LHCN-M2 (cell line): ENCODE measurements around the gene KRTAP10-11. TPM values are rescaled to one million over a fixed set of nuclear protein-coding genes. Genes with fewer than 3 reads are reported as not detected.
"Not testable (repeated sequence)": the region's sequence is repeated elsewhere in the genome, so short reads cannot be mapped to it uniquely, and the experiment has no call there.

Experiments used
- DNase-seq: peaks from one replicate; pipeline ENCODE4 v3.0.0-alpha.2; 2012; ENCODE audit warnings: low read depth
- total RNA-seq: library from RNA; depleted of rRNA; stranded (reverse); fragments of >200 nt; gene quantifications from 2 replicates; pipeline ENCODE4 v1.2.3, GENCODE V29; 2014

KRTAP10-11 gene
- total RNA-seq, 1 experiment from 2014 or later, result not detected

- no peak for DNase-seq
Measured at GRCh38 chr21:44614961-44615391, 31.2 kb upstream of the KRTAP10-11 start.

- no peak for DNase-seq
Measured at GRCh38 chr21:44615466-44615865, 30.7 kb upstream of the KRTAP10-11 start.

GRCh38 chr21:44615911-44616590 lies 30.2 kb upstream of the KRTAP10-11 start:
- DNase-seq, result no peak

- DNase-seq, result no peak
Measured at GRCh38 chr21:44616591-44616926, 29.7 kb upstream of the KRTAP10-11 start.

- no peak for DNase-seq
Measured at GRCh38 chr21:44617071-44617501, 29.1 kb upstream of the KRTAP10-11 start.

- DNase-seq, result no peak
Measured at GRCh38 chr21:44618504-44618903, 27.7 kb upstream of the KRTAP10-11 start.

- DNase-seq, result no peak
Measured at GRCh38 chr21:44618909-44619308, 27.3 kb upstream of the KRTAP10-11 start.

GRCh38 chr21:44619886-44620285 lies 26.3 kb upstream of the KRTAP10-11 start:
- no peak for DNase-seq

- DNase-seq, result no peak
Measured at GRCh38 chr21:44623575-44623974, 22.6 kb upstream of the KRTAP10-11 start.

GRCh38 chr21:44625756-44626155 lies 20.5 kb upstream of the KRTAP10-11 start:
- no peak for DNase-seq

GRCh38 chr21:44626262-44626661 lies 20.0 kb upstream of the KRTAP10-11 start:
- no peak for DNase-seq

- DNase-seq, result no peak
Measured at GRCh38 chr21:44626673-44627143, 19.5 kb upstream of the KRTAP10-11 start, which contains the start of gene KRTAP10-9. KRTAP10-9 (plus strand) TSS chr21:44627093; CDS start chr21:44627172, 79 bp downstream.

GRCh38 chr21:44627181-44627822 lies 18.9 kb upstream of the KRTAP10-11 start:
- DNase-seq, result not testable (repeated sequence)

GRCh38 chr21:44627831-44628233 lies 18.4 kb upstream of the KRTAP10-11 start:
- DNase-seq, result not testable (repeated sequence)

- DNase-seq, result no peak
Measured at GRCh38 chr21:44628707-44629391, 17.4 kb upstream of the KRTAP10-11 start.

- no peak for DNase-seq
Measured at GRCh38 chr21:44630440-44630839, 15.8 kb upstream of the KRTAP10-11 start.

GRCh38 chr21:44632067-44632466 lies 14.1 kb upstream of the KRTAP10-11 start:
- DNase-seq, result no peak

- no peak for DNase-seq
Measured at GRCh38 chr21:44636209-44637017, 9.8 kb upstream of the KRTAP10-11 start.

GRCh38 chr21:44637018-44637850 lies 9.0 kb upstream of the KRTAP10-11 start, which contains the start of gene KRTAP10-10:
KRTAP10-10 (plus strand) TSS chr21:44637356; CDS start chr21:44637418, 62 bp downstream.
- DNase-seq, result peak; percentile 5

- not testable (repeated sequence) for DNase-seq
Measured at GRCh38 chr21:44637851-44638348, 8.3 kb upstream of the KRTAP10-11 start.
